Renal cortex interstitium (tissue), 11 donors: ENCODE data around the gene ENOX1. TPM values are rescaled to one million over a fixed set of nuclear protein-coding genes. Genes with fewer than 3 reads are reported as not detected.

Source experiments
- DNase-seq, 11 donors: peaks; one replicate each; pipeline ENCODE4 v3.0.0-alpha.2; 2013; ENCODE audit warnings: low read depth in 9 of 11, low spot score in 4 of 11; ENCODE audit errors: extremely low read depth in 1 of 11
- polyA plus RNA-seq, 3 donors: library from polyadenylated mRNA; unstranded; fragments of 120-200 nt; gene quantifications; one replicate each; pipeline ENCODE4 v1.2.1, GENCODE V29; 2013; ENCODE audit not compliant: insufficient read length in 3 of 3

ENOX1 gene
- polyA plus RNA-seq, 3 donors = 8.4 to 11.1 (median 9.7) TPM

DNA sequence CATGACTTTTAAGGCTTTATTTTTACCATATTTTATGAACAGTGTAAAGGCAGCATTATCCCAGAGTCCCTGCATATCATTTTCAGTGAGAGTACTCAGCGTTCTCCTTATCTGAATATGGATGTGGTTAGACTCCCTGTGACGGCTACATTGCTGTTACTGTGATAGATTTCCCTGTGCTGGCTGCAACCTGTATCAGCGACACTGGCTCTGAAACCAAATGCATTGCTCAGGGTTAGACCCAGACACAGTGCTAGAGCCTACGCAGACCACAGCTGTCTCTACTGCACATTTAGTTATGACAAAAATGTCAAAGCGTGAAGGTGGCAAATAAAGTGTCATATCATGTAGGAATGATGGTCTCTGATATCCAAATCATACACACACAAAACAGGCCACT lies 138.0 kb downstream of the ENOX1 start:
- no peak for DNase-seq

DNA sequence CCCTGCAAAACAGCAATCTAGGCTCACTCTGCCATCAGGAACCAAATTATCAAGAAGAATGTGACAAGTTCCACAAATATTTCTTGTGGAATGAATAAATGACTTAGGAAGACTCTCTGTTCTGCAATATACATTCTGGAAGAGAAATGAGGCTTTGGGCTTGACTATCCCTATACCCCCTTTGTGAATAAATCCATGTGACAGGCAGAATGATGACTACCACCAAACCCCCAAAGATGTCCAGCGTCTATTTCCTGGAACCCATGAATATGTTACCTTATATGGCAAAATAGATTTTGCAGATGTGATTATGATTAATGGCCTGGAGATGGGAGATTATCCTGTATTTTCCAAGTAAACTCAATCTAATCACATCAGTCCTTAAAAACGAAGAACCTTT lies 139.3 kb downstream of the ENOX1 start:
- DNase-seq = no peak

DNA sequence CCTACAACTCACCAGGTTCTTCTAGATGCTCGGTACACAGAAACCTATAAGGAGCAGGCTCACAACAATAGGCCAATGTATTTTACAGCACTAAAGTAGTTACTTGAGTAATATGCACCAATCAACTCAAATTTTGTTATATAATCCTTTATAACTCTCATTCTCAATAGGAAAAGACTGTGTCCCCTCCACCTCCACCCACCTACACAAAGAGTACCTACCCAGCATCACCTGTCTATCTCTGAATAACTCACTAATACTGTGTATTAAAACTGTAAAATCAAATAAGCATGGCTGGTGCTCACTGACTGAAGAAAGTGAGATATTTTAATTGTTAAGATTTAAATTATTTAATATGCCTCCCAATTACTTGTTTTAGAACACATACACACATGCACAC lies 146.3 kb downstream of the ENOX1 start:
- no peak for DNase-seq

DNA sequence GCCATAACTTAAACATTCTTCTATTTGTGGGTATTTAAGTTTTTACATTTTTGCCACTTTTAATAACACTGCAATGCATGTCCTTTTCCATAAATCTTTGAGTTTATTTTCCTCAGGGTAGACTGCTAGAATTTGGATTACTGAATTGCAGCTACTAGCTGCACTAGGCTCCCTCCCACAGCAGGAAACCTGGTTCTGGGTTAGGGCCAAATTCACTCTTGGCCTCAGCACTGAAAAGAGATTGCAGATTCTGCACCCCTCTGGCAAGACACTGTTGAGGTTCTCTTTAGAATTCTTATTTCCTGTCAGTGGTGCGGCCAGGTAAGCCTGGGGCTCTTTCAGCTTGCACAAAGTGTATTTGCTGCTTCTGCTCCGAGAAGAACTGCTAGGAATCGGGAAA lies 155.7 kb downstream of the ENOX1 start:
- no peak for DNase-seq

DNA sequence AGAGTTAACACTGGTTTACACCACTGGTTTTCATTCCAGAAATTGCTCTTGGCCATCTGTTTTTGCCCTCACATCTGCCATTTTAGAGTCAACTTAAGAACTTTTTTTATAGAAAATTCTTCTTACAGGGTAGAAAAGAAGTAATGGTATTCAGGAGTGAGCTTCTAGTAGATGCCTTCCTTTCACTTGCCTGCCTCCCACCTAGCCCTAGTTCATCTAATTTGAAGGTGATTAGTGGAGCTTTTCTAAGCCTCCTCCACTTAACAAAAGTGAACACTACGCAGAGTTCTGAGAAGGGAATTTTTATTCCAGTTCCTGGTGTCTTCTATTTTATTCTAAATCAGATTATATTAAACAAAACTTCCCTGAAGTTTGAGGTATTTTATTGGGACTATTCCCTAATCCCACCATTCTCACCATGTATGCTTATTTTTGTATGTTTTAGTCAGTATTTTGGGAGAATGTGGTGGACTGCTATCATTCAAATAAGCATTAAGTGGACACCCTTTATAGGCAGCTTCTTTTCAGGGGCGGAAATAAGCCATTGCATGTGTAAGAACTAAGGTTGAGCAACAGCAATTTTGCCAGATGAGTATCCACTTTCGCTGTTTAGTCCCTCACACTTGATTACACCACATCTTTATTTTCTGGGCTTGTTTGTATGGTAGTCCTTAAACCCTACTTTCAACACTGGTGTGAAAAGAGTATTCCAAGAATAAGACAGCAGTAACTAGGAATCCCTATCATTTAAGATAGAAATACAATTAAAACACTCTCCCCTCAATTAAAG lies 156.9 kb downstream of the ENOX1 start:
- no peak for DNase-seq

- no peak for DNase-seq
Observed at GRCh38 chr13:43626994-43627393, 159.8 kb downstream of the ENOX1 start.

- no peak for DNase-seq
Observed at GRCh38 chr13:43614063-43614462, 172.7 kb downstream of the ENOX1 start.

GRCh38 chr13:43611281-43612273 lies 175.2 kb downstream of the ENOX1 start:
- DNase-seq = peak in 1 of 11 donors; percentile 6

DNA sequence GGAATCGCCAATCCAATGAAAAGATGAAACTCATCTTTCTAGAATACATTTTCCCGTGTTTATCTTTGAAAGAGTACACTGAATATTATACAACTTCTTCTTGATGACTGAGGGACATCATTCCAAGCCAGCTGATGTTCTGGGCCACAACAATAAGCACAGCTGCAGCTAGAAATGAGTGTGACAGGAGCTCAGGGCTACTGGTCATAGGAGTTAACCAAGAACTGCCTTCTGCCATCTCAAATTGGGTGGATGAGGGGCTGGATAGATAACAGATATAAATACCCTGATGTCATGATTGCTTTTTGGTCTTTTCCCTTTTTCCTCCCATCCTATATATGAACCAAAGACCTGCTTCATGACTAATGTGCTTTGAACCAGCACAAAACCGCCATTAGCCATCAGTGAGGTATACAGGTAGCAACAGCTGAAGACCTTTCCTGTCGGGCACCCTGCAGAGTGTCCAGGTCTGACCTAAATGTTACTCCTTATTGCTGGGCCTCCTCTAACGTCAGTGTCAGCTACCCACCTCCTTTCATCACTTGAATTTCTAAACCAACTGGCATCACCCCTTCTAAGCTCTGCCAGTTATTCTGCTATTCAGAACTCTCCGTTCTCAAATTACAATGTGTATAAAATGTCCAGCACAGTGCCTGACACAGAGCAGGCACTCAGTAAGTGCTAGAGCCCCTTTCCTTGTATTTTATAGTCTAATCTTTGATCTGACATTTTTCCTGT lies 178.2 kb downstream of the ENOX1 start:
- no peak for DNase-seq

DNA sequence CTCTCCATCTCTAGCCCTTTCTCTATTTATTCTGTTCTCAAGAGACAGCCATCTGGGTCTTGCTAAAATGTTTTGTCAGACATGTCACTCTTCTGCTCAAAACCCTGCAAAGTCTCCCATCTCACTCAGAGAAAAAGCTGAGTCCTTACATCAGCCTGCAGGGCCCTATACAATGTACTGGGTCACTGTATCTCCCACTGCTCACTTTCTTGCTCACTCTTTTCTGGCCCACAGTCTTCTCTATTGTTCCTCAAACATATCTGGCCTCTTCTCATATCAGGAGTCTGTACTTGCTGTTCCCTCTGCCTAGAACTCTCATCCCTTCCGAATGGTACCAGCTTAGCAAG lies 189.2 kb downstream of the ENOX1 start:
- DNase-seq = no peak

- DNase-seq = no peak
Observed at GRCh38 chr13:43596924-43597598, 189.7 kb downstream of the ENOX1 start.

- DNase-seq = no peak
Observed at GRCh38 chr13:43596006-43596405, 190.8 kb downstream of the ENOX1 start.

GRCh38 chr13:43587376-43587775 lies 199.4 kb downstream of the ENOX1 start:
- no peak for DNase-seq

DNA sequence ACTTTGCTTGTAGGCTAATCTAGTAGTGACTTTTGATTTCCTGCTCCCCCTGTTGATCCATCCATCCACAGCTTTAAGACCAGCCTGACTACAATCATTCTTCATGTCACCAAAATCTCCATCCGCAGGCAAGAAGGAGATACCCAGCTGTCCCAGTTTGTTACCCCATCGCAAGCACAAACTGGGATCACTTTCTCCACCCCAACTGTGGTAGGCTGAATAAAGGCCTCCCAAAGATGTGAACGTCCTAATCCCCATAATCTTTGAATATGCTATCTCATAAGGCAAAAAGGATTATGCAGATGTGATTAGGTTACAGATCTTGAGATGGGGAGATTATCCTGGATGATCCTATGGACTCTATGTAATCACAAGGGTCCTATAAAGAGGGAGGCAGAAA lies 202.0 kb downstream of the ENOX1 start:
- DNase-seq = no peak

- DNase-seq = no peak
Observed at GRCh38 chr13:43583321-43583720, 203.5 kb downstream of the ENOX1 start.

DNA sequence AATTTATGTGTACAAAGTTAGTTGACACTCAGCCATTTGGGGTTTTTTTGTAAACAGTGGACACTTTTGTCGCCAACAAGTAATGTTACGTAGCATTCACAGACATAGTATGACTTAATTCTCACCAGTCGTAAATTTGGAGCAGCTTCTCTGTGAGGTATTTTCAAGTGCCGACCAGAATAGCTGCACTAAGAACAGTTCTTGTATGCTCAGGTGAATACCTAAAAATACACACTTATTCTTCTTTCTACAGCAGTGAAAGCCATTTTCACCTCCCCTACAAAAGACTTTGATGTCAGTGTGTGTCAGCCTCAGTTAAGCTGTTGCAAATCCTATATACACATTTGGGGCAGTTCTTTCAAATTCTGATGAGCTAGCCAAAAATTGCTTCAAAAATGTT lies 206.5 kb downstream of the ENOX1 start:
- no peak for DNase-seq

GRCh38 chr13:43579321-43579720 lies 207.5 kb downstream of the ENOX1 start:
- DNase-seq = no peak

GRCh38 chr13:43574605-43575004 lies 212.2 kb downstream of the ENOX1 start:
- DNase-seq = no peak
